Transverse colon (tissue), 4 donors: ENCODE results near the gene DNAJC1. TPM values are rescaled to one million over a fixed set of nuclear protein-coding genes. Genes with fewer than 3 reads are reported as not detected.

Experiments used
- DNase-seq: peaks from one replicate; pipeline ENCODE4 v3.0.0-alpha.2; 2019
- H3K27ac ChIP-seq, 4 donors: fragments of 200-600 bp; sonication (generic); 2 replicates each; pipeline ENCODE4 v1.5.1; 2016 to 2018; ENCODE audit warnings: inconsistent platforms in 4 of 4
- H3K27me3 ChIP-seq: fragments of 200-600 bp; sonication (generic); 2 replicates; pipeline ENCODE4 v1.5.1; 2017; ENCODE audit warnings: inconsistent platforms
- H3K36me3 ChIP-seq, 4 donors: fragments of 200-600 bp; sonication (generic); 2 replicates each; pipeline ENCODE4 v1.5.1; 2017 to 2019; ENCODE audit warnings: inconsistent platforms in 4 of 4
- H3K4me1 ChIP-seq, 4 donors: fragments of 200-600 bp; sonication (generic); 2 replicates each; pipeline ENCODE4 v1.5.1; 2017 to 2020; ENCODE audit warnings: inconsistent platforms in 4 of 4
- H3K4me3 ChIP-seq, 4 donors: fragments of 200-600 bp; sonication (generic); 1 replicate in 1 of 4; 2 replicates in 3 of 4; pipeline versions ENCODE4 v1.5.1 to v1.6.1; 2017 to 2019; ENCODE audit warnings: inconsistent platforms in 4 of 4
- H3K9me3 ChIP-seq, 2 donors: fragments of 200-600 bp; sonication (generic); 2 replicates each; pipeline ENCODE4 v1.5.1; 2017 to 2019; ENCODE audit warnings: inconsistent platforms in 2 of 2
- CTCF ChIP-seq, 5 experiments: fragments of 200-600 bp in 3 of 5; fragments of 450-650 bp in 2 of 5; sonication (generic) in 3 of 5; IDR thresholded peaks; 1 replicate in 2 of 5; 2 replicates in 3 of 5; pipeline ENCODE4 v1.5.1; 2016 to 2017; ENCODE audit warnings: antibody characterized with exemption in 5 of 5, inconsistent platforms in 3 of 5, mild to moderate bottlenecking in 2 of 5, moderate library complexity in 1 of 5
- EP300 ChIP-seq: sonication (generic); formaldehyde crosslinking; IDR thresholded peaks from one replicate; pipeline ENCODE4 v1.6.1; 2017; ENCODE audit warnings: antibody characterized with exemption, low read depth
- POLR2A ChIP-seq: fragments of 450-650 bp; IDR thresholded peaks from one replicate; pipeline ENCODE4 v1.6.1; 2016; ENCODE audit warnings: antibody characterized with exemption, mild to moderate bottlenecking, moderate library complexity
- POLR2AphosphoS5 ChIP-seq, 3 donors: sonication (generic); formaldehyde crosslinking; IDR thresholded peaks; one replicate each; pipeline ENCODE4 v1.6.1; 2016; ENCODE audit warnings: antibody characterized with exemption in 3 of 3
- WGBS, 2 donors: methylation state at CpG; one replicate each; pipeline ENCODE4 v1.1.5; 2018; ENCODE audit warnings: low coverage in 1 of 2; 5-methylcytosine and 5-hydroxymethylcytosine counted together
- in situ Hi-C, 4 donors: fragments of 200-750 bp; cut with MboI; loops; one replicate each; pipeline versions ENCODE4 v1.15.0 to v1.15.1; 2017; ENCODE audit warnings: low sequenced_read_pairs in 3 of 4, low pct_ligation_motif_present in 1 of 4, low pct_unique_long_range_greater_than_20kb in 1 of 4
- intact Hi-C: fragments of 100-400 bp; cut with DNase I; formaldehyde crosslinking; loops from one replicate; pipeline ENCODE4 v1.15.1; 2023; ENCODE audit warnings: low total_unique reads
- total RNA-seq, 4 donors: library from RNA; depleted of rRNA; stranded (reverse); fragments of >200 nt; gene quantifications; one replicate each; pipeline ENCODE4 v1.1.0, GENCODE V29; 2016

Gene DNAJC1
- total RNA-seq, 4 donors from 2014 or later, result 18.5 to 71.7 (median 48.4) TPM

GRCh38 chr10:21985541-21985940, 18.0 kb downstream of the DNAJC1 start:
- Histone ChIP-seq H3K27me3 (no peaks in the 10 kb centered on the region), H3K27ac (no peak overlapping the region), H3K9me3 (no peaks in the 10 kb centered on the region), H3K4me3 (no peak overlapping the region), H3K36me3 (no peaks in the 10 kb centered on the region), H3K4me1 (peaks cover 0 to 10% (median 3%) of the 10 kb centered on the region in 4 donors)
- DNase-seq, result no peak
- TF ChIP-seq POLR2AphosphoS5 (IDR thresholded peaks at IDR 0.05) (no peak), EP300 (no peak), POLR2A (no peak), CTCF (IDR thresholded peaks at IDR 0.05) (no peak)
- 90 to 100% methylated on average over 1 of the region's 1 CpG for WGBS, 2 donors
- in situ Hi-C loops (loop anchor here in 3 of 4 donors (25.0 kb wide), 4 partner anchors 452 to 727 kb away; partner anchors contain the start of gene PIP4K2A (in 1 of the 3)), intact Hi-C loops (no loop called here)

- intact Hi-C loops, result no loop called here
- H3K9me3 ChIP-seq, result no peaks in the 10 kb centered on the region
- 93 to 98% methylated on average over 3 of the region's 3 CpGs for WGBS, 2 donors
- no peaks in the 10 kb centered on the region for H3K27me3 ChIP-seq
- H3K4me3 ChIP-seq, result no peak overlapping the region
- DNase-seq, result no peak
- no peak for TF ChIP-seq CTCF (IDR thresholded peaks at IDR 0.05)
- TF ChIP-seq POLR2AphosphoS5 (IDR thresholded peaks at IDR 0.05), result no peak
- no peak for TF ChIP-seq POLR2A
- TF ChIP-seq EP300, result no peak
- peaks cover 0 to 8% (median 0%) of the 10 kb centered on the region in 4 donors for H3K4me1 ChIP-seq
- H3K27ac ChIP-seq, result no peak overlapping the region
- in situ Hi-C loops, result loop anchor here in 3 of 4 donors (25.0 kb wide), 4 partner anchors 456 to 731 kb away; partner anchors contain the start of gene PIP4K2A (in 1 of the 3)
- no peaks in the 10 kb centered on the region for H3K36me3 ChIP-seq
Observed at GRCh38 chr10:21981118-21981517, 22.4 kb downstream of the DNAJC1 start.

GRCh38 chr10:21980691-21981090, 22.8 kb downstream of the DNAJC1 start:
- Histone ChIP-seq H3K4me3 (no peak overlapping the region), H3K36me3 (no peaks in the 10 kb centered on the region), H3K9me3 (no peaks in the 10 kb centered on the region), H3K4me1 (peaks cover 0 to 13% (median under 1%) of the 10 kb centered on the region in 4 donors), H3K27ac (no peak overlapping the region), H3K27me3 (no peaks in the 10 kb centered on the region)
- DNase-seq, result no peak
- no peak for TF ChIP-seq POLR2AphosphoS5 (IDR thresholded peaks at IDR 0.05)
- no peak for TF ChIP-seq EP300
- no peak for TF ChIP-seq POLR2A
- TF ChIP-seq CTCF (IDR thresholded peaks at IDR 0.05), result no peak
- intact Hi-C loops (no loop called here), in situ Hi-C loops (loop anchor here in 3 of 4 donors (25.0 kb wide), 4 partner anchors 457 to 732 kb away; partner anchors contain the start of gene PIP4K2A (in 1 of the 3))

- no peaks in the 10 kb centered on the region for H3K36me3 ChIP-seq
- TF ChIP-seq POLR2A, result no peak
- TF ChIP-seq CTCF (IDR thresholded peaks at IDR 0.05), result no peak
- TF ChIP-seq POLR2AphosphoS5 (IDR thresholded peaks at IDR 0.05), result no peak
- no peak for TF ChIP-seq EP300
- intact Hi-C loops, result no loop called here
- in situ Hi-C loops, result loop anchor here in 3 of 4 donors (25.0 kb wide), 4 partner anchors 459 to 734 kb away; partner anchors contain the start of gene PIP4K2A (in 1 of the 3)
- H3K9me3 ChIP-seq, result no peaks in the 10 kb centered on the region
- WGBS, 2 donors, result 8 to 40% methylated on average over 1 of the region's 1 CpG
- no peak overlapping the region for H3K27ac ChIP-seq
- H3K27me3 ChIP-seq, result no peaks in the 10 kb centered on the region
- no peak overlapping the region for H3K4me3 ChIP-seq
- peaks cover 0 to 17% (median 4%) of the 10 kb centered on the region in 4 donors for H3K4me1 ChIP-seq
- DNase-seq, result no peak
Observed at GRCh38 chr10:21978191-21978862, 25.2 kb downstream of the DNAJC1 start.
